ENCODE results near the gene FHIT.
"Not testable (repeated sequence)": the region's sequence is repeated elsewhere in the genome, so short reads cannot be mapped to it uniquely, and the experiment has no call there.

FHIT gene

DNA sequence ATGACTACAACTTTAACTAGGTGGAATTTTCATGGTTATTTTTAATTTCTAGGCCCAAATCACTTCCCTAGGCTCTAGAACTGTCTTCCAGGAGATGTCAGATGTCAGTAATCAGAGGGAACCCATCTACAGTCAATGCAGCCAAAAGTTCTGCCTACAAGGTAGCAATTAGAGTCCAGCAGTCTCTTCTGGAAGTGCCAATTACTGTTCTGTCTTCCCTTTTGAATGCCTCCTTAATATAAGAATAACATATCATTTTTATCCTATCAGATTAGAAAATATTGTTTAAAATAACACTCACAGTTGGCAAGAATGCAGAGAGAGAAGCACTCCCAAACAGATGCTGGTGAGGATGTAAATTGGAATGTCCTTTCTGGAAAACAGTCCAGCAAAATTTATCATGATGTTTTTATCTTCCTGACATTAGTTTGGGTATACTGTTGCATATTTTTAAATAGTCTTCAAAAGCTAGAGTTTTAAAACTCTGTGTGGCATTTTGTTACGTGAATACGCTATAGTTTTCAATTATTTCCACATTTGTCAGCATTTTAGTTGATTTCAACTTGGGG lies 543.7 kb downstream of the FHIT start:
- DNase-seq (ENCODE audit: low read depth in 2 of 2): no peak

DNA sequence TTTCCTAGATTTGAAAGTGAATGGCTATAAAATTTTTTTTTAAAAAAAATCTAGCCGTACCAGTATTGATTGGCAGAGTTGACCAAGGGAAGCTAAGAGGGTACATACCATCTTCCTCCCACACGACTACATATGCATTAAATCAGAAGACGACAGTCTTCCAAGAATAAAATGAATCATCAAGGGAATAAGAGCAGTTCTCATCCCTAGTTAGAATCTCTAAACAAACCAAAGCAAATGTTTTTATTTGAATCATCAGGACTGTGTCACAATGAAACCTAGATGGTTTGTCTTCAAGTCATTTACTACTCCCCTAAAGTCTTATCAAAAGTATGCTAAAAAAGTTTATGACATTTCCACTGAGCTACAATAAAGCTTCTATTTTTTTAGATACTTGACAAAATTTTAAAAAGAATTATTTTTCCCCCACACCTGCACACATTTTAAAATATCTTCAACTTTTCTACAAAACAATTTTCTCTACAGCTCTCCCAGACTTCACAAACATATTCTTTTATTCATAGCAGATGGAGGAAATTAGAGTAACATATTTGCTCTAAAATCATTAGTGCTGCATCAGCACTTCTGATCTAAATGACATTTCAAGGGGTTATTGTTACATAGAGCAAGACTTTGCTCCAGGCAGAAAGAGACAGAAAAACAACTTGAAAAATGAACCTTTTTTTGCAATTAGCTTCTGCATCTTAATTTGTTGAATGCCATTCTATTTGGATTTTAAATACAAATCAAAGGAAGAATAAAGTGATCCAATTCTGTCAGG lies 547.1 kb downstream of the FHIT start:
- no peak for DNase-seq (ENCODE audit: low read depth in 2 of 2)

DNA sequence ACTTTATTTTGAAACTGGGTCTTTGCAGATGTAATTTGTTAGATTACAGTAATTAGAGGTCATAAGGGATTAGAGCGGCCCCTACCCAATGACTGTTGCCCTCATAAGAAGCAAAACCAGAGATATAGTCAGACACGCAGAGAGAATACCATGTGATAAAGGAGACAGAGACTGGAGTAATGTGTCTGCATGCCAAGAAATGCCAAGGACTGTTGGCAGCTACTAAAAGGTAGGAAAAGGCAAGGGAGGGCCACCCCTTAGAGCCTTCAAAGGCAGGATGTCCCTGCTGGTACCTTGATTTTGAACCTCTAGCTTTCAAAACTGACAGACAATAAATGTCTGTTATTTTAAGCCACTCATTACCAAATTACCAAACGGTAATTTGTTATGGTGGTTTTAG lies 548.2 kb downstream of the FHIT start:
- DNase-seq (ENCODE audit: low read depth in 2 of 2): no peak

DNA sequence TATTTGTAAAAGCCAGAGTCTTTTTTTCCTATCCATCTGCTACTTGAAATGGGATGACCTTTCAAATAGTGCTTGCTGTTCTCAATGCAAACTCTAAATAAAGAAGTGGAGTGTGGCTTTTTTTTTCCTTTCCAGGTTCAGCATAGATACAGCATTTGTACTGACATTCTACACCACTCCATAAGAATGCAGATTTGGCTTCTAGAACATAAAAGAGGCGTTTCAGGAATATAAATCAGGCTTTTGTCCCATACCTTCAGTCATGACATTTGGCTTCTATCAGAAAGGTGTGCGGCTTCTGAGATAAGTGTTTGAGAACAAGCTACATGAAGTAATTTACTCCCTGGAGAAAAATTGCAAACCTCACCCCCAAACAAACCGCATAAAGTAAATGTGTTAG lies 553.1 kb downstream of the FHIT start:
- no peak for DNase-seq (ENCODE audit: low read depth in 2 of 2)

DNA sequence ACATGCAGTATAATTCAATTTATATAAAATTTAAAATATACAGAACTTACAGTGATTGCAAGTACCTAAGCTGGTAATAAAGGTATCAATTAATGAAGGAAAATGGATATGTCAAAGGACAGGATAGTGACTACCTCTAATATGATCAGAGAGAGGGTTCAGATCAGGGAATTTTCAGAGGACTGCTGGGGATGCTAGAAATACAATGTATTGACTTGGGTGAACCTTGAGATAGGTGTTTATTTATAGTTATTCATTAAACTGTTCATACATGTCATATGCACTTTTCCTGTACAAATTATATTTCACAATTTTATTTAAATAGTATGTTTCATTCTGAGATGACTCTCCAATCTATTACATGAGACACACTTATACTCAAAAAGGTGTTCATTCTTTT lies 554.1 kb downstream of the FHIT start:
- DNase-seq (ENCODE audit: low read depth in 2 of 2): no peak

DNA sequence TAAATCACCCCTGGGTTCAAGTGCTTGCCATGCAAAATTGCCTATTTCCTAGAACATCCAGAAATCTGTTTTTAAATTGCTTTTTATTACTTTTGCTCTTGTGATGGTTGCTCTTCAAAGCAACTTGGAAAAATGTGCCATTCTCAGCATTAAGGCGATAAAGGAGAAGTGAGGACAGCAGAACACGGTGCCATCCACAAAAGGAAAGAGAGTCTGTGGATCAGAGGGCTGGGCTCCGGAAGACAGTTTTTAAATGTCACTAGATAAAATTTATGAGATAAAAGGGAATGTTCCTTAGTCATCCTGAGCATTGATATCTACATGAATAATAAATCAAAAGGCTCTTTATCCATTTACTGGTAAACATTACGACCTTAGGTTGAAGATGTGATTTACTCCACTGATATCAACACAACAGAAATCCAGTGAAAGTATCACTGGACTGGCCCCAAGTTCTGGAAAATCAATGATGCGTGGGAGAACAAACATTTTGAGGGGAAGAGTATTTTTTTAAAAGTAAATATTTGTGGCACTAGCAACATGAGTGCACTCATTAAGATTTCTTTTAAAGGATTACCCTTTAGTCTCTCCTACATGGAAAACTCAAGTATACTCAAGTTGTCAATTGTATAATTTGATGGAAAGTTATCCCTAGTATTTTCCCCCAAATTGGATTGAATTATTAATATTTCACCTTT lies 554.7 kb downstream of the FHIT start:
- DNase-seq (ENCODE audit: low read depth in 2 of 2): no peak

DNA sequence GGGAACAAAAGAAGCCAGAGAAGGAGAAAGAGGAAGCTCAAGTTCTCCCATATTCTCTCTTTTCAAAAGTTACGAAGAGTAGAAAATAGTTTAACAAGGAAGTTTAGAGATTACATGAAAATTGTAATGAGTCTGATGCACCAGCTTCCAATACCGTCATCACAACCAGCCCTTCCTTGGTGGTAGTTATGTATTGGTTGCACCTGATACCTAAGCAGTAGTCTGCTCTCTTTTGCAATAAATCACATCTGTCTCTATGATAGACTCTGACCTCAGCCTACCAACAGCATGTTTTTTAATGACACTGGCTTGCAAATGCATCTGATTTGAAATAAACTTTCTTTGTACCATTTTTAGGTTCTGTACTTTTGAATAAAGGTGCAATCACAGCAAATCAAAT lies 575.8 kb downstream of the FHIT start:
- DNase-seq (ENCODE audit: low read depth in 2 of 2): no peak

DNA sequence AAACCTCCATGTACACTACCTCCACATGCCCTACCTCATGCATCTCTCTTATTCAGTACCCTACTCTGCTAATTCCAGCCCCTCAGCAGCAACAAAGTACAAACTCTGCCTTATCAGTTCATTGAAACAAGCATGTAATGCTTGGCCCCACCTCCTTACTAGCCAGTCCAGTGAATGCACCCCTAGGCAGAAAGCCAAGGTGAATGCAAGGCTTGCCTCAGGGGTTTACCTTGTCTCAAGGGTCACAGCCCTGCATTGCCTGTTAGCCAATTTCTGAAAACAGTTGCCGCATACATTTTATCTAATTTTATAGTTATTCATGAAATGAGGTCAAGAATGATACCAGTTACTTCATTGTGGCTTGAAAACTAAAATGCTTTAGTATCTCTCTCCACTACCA lies 576.4 kb downstream of the FHIT start:
- DNase-seq (ENCODE audit: low read depth in 2 of 2): no peak

DNA sequence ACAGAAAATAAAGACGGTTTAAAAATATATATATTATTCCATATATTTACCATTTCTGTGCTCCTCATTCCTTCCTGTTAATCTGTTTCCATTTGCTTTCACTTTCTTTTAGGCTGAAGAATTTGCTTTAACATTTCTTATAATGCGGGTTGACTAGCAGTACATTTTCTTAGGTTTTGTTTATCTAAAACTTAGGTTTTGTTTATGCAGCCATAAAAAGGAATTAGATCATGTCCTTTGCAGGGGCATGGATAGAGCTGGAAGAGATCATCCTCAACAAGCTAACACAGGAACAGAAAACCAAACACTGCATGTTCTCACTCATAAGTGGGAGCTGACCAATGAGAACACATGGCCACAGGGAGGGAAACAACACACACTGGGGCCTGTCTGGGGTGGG lies 578.1 kb downstream of the FHIT start:
- no peak for DNase-seq (ENCODE audit: low read depth in 2 of 2)

DNA sequence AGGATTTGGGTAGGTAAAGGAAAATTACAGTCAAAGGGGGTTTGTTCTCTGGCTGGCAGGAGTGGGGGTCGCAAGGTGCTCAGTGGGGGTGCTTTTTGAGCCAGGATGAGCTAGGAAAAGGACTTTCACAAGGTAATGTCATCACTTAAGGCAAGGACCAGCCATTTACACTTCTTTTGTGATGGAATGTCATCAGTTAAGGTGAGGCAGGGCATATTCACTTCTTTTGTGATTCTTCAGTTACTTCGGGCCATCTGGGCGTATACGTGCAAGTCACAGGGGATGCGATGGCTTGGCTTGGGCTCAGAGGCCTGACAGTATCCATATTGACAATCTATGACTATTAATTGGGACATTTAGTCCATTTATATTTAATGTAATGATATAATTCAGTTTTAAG lies 578.9 kb downstream of the FHIT start:
- not testable (repeated sequence) for DNase-seq (ENCODE audit: low read depth in 2 of 2)

DNA sequence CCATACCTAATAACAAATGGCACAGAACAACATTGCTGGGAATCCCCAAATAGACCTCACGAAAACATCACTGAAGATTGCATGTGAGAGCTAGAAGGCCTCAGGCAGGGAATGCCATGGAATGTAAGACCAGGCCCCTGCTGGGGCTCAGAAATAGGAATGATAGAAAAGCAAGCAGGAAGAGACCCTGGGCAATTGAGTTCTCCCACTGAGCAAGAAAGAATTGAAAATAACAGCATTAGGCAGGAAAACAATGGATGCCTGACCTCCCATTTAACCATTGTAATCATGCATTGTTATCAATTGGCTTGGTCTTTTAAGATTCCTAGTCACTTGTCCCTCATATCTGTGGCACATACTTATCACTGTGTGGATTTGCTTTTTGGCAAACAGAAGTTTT lies 581.6 kb downstream of the FHIT start:
- DNase-seq (ENCODE audit: low read depth in 2 of 2): no peak

DNA sequence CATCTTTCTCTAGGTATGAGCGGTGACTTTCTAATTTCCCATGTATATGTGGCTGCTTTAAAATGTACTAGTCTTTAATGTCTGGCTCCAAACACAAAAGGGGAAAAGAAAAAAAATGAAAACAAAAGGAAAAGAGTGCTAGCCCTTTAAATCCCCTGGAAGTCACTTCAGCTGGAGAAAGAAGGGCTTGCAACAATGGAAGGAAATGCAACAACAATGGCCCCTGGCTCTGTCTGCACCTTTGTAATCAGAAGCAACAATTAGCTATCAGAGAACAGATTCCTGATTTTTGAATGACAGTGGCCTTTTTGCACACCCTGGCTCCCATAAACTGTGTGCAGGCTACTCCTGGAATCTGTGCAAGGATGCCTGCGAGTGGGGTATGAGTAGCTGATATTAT lies 591.2 kb downstream of the FHIT start:
- DNase-seq (ENCODE audit: low read depth in 2 of 2): no peak

DNA sequence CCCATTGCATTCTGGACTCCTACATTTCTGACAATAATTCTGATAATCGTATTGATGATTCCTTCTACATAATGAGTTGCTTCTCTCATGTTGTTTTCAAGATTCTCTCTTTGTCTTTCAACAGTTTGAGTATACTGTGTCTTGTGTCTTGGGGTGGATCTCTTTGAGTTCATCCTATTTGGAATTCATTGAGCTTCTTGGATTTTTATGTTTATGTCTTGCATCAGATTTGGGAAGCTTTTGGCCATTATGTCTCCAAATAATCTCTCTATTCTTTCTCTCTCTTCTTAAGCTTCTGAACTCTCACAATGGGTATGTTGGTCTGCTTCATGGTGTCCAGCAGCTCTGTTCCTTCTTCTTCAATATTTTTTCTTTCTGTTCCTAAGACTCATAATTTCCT lies 592.2 kb downstream of the FHIT start:
- no peak for DNase-seq (ENCODE audit: low read depth in 2 of 2)

DNA sequence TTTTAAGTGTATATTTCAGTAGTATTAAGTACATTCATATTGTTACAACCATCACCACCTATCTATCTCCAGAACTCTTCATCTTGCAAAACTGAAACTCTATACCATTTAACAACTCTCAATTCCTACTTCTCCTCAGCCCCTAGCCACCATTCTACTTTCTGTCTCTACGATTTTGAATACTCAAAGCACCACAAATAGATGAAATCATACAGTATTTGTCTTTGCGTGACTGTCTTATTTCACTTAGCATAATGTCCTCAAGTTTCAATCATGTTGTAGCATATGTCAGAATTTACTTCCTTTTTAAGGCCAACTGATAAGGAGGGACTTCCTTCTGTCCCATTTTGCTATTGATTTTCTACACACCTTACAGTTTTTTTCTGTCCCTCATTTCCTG lies 593.3 kb downstream of the FHIT start:
- no peak for DNase-seq (ENCODE audit: low read depth in 2 of 2)

DNA sequence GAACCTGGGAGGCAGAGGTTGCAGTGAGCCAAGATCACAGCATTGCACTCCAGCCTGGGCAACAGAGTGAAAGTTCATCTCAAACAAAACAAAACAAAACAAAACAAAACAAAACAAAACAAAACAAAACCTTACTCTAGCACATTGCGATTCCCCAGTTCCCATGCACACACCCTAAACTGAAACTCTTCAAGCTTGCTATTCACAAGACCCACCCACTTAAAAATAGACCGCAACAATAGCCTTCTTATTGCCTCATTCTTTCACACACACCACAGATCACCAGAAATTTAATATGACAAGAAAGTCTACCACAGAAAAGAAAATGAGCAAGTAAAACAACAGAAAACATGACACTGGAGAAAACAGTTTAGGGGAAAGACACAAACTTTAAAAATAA lies 598.4 kb downstream of the FHIT start:
- no peak for DNase-seq (ENCODE audit: low read depth in 2 of 2)

DNA sequence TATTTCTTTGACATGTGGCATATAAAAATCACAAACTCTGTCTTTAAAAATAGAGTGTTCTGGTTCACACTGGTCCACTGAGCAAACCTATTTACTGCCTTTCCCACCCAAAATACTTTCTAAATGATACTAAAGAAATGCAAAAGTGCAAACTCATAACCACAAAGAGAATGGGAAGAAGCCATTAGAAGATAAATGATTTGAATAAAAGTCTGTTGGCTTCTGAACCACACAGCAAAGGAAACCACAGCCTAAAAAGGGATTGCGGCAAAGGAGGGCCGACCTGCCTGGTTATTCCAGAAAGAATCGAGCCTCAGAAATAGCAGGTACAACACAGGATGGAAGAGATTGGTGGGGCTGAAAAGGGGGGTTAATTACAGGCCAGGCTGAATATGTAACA lies 599.5 kb downstream of the FHIT start:
- no peak for DNase-seq (ENCODE audit: low read depth in 2 of 2)

DNA sequence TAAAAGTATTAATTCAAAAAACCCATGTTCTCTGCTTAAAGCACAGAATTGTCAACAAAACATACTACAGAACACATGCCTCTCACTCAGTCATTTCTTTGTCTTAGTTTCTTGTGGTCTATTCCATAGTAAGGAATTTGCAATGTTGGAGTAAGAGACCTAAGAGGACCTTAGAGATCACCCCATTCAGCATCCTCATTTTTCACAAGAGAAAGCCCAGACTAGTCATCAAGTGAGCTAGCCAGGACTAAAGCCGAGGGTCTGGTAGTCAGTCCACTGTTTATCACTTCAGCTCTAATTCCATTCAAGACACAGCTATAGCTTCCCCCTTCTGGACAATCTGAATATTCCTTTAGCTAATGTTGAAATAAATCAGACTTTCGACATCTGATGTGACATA lies 601.1 kb downstream of the FHIT start:
- no peak for DNase-seq (ENCODE audit: low read depth in 2 of 2)

DNA sequence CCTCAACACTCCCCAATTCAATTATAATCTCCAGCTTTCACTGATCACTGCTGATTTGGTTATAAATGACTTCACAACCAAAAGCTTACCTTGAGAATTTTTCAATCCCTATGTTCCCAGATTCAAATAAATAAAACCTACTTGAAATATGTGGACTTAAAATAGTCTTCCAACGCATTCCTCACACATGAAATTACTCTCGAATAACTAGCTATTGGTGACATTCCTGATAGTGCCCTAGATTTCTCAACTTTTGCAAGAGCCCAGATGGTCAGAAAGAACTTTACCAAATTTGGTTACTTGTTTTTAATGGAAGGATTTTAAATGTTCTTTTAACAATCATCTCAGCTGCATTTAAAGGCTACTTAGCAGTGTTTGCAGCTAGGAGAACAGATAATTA lies 605.5 kb downstream of the FHIT start:
- no peak for DNase-seq (ENCODE audit: low read depth in 2 of 2)

DNA sequence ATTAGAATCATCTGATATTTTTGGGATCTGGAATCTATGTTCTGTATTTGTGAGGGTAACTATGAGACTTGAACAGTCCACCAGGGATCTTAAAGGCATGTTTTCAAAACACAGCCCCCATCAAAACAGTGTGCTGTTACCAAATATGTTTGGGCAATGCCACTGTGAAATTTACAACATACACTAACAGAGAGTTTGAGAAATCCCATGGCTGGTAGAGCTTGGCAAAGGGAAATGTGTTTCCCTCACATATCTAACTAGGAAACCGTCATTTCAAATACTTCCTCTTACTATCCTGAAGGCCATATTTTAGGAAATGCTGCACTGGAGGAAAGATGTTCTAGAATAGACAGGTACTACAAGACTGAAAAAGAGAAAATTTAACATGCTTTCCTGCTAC lies 607.4 kb downstream of the FHIT start:
- DNase-seq (ENCODE audit: low read depth in 2 of 2): no peak

DNA sequence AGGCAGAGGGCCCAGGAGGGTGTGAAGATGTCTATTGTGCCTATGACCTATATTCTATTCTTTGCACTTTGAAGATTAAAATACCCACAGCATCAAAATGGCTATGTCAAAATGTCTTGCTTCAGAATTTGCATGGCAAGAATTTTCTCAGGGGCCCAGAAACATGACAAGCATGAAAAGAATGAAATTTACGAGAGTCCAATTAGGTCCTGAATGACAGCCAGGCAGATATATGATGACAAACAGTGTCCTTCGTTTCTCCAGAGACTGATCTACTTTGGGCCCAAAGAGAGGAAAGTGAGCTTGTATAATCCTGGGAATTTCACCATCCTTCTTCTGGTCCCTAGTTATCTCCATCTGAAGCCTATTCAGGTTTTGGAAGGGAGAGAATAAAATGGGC lies 609.9 kb downstream of the FHIT start:
- DNase-seq (ENCODE audit: low read depth in 2 of 2): no peak

DNA sequence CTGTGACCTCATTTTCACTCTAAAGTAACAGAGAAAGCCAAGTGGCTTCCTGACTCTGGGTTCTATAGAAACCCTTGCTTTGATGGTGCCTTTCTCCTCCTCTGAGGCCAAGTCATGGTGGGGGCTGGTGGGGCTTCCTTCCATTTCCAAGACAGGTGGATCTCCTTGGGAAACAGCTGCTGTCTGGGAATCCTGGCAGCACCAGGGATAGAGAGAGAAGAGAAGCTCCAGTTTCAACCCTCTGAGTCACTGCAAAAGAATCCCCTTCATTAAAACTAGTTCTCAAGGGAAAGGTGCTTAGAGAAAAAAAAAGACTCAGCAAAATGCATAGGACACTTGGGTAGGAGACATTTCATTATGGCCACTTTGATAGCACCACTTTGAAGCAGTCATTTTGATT lies 614.4 kb downstream of the FHIT start:
- no peak for DNase-seq (ENCODE audit: low read depth in 2 of 2)

DNA sequence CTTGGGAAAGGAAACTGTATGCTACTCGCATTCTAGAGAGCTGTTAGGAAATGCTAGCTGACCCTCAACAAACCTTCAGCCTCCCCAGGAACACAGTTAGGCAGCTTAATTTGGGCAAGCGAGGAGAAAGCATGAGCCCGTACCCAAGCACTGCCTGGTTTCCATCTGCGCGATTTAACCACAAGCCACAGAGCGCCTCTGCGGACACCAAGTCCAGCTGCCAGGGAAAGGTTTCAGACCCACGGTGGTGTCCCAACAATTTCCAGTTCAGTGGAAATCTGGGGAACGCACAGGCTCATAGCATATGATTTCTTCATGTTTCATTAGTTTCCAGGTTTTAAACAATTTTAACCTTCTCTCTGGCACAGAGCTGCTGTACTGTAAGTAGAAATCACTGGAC lies 617.6 kb downstream of the FHIT start:
- no peak for DNase-seq (ENCODE audit: low read depth in 2 of 2)

DNA sequence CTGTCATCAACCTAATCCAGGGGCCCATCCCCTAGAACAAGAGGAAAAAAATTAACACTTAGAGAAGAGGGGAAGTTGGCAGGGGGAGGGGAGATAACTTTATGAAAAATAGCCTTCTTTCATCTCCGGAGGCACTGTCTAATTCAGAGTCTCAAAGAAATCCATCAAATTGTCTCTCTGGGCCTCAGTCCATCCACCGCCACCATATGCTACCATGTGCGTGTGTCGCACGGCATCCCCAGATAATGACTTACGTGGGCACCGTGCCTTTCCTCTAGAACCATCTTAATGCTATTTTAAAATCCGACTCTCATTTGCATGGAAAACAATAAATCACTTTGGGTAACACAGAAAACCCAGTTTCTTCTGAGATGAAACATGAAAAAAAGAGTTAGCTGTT lies 619.7 kb downstream of the FHIT start:
- DNase-seq (ENCODE audit: low read depth in 2 of 2): no peak

Data from stimulated activated CD8-positive, alpha-beta memory T cell treated with anti-CD3 and anti-CD28 coated beads, Interleukin-2, amount 100 ng/mL, for 1 hour (primary cell).